Astrocyte (in vitro differentiated cells and primary cell): Measurements from ENCODE around the gene ASB18. TPM values are rescaled to one million over a fixed set of nuclear protein-coding genes. Genes with fewer than 3 reads are reported as not detected.

Experiments used
- DNase-seq: peaks from one replicate; pipeline ENCODE4 v3.0.0-alpha.2; 2010; ENCODE audit warnings: low read depth
- FAIRE-seq: peaks from 2 replicates; lab custom pipeline; 2011; peaks lifted over from hg19 to GRCh38; lab: Jason Lieb, UNC
- H2AFZ ChIP-seq: 2 replicates; pipeline ENCODE4 v1.6.0; 2012; ENCODE audit warnings: low read depth, low read length, inconsistent platforms
- H3K27ac ChIP-seq: 2 replicates; pipeline ENCODE4 v1.5.1; 2011; ENCODE audit warnings: low read depth, low read length, inconsistent platforms
- H3K27me3 ChIP-seq: 2 replicates; pipeline ENCODE4 v1.6.0; 2011; ENCODE audit warnings: low read length, inconsistent platforms; ENCODE audit not compliant: insufficient read depth
- H3K36me3 ChIP-seq: 2 replicates; pipeline ENCODE4 v1.5.1; 2011; ENCODE audit warnings: low read length, inconsistent platforms; ENCODE audit not compliant: insufficient read depth
- H3K4me1 ChIP-seq: 2 replicates; pipeline ENCODE4 v1.5.1; 2011; ENCODE audit warnings: low read length, inconsistent platforms; ENCODE audit not compliant: insufficient read depth
- H3K4me2 ChIP-seq: 2 replicates; pipeline ENCODE4 v1.6.0; 2012; ENCODE audit warnings: low read length, inconsistent platforms
- H3K4me3 ChIP-seq: 2 replicates; pipeline ENCODE4 v1.5.1; 2011; ENCODE audit warnings: low read depth, mild to moderate bottlenecking, low read length, inconsistent platforms; ENCODE audit not compliant: insufficient read depth
- H3K79me2 ChIP-seq: 2 replicates; pipeline ENCODE4 v1.6.0; 2012; ENCODE audit warnings: mild to moderate bottlenecking, low read length, inconsistent platforms; ENCODE audit not compliant: insufficient read depth
- H3K9ac ChIP-seq: 2 replicates; pipeline ENCODE4 v1.6.0; 2012; ENCODE audit warnings: mild to moderate bottlenecking, low read length, inconsistent platforms
- H3K9me3 ChIP-seq: 2 replicates; pipeline ENCODE4 v1.5.1; 2012; ENCODE audit warnings: low read depth, mild to moderate bottlenecking, low read length, inconsistent platforms; ENCODE audit not compliant: insufficient read depth
- H4K20me1 ChIP-seq: 2 replicates; pipeline ENCODE4 v1.6.0; 2012; ENCODE audit warnings: low read length, inconsistent platforms; ENCODE audit not compliant: insufficient read depth
- H3K27ac Mint-ChIP-seq: one replicate; pipeline ENCODE4 v1.8.0; 2021; ENCODE audit warnings: mild to moderate bottlenecking, mixed read lengths; ENCODE audit not compliant: unreplicated experiment
- H3K27me3 Mint-ChIP-seq: one replicate; pipeline ENCODE4 v1.8.0; 2021; ENCODE audit warnings: low read depth, mixed read lengths; ENCODE audit not compliant: unreplicated experiment
- H3K36me3 Mint-ChIP-seq: one replicate; pipeline ENCODE4 v1.8.0; 2021; ENCODE audit warnings: low read depth, mixed read lengths; ENCODE audit not compliant: unreplicated experiment
- H3K4me1 Mint-ChIP-seq: one replicate; pipeline ENCODE4 v1.8.0; 2021; ENCODE audit warnings: low read depth, mixed read lengths; ENCODE audit not compliant: unreplicated experiment
- H3K4me3 Mint-ChIP-seq: one replicate; pipeline ENCODE4 v1.8.0; 2021; ENCODE audit warnings: mild to moderate bottlenecking, moderate library complexity, mixed read lengths; ENCODE audit not compliant: unreplicated experiment
- H3K9me3 Mint-ChIP-seq: one replicate; pipeline ENCODE4 v1.8.0; 2021; ENCODE audit warnings: mild to moderate bottlenecking, mixed read lengths; ENCODE audit not compliant: unreplicated experiment
- EZH2 ChIP-seq: IDR thresholded peaks from 2 replicates; pipeline ENCODE4 v1.6.1; 2012; ENCODE audit warnings: mild to moderate bottlenecking, low read length, inconsistent platforms; ENCODE audit not compliant: insufficient read depth
- total RNA-seq: library from RNA; stranded (reverse); gene quantifications from 2 replicates; pipeline ENCODE4 v1.2.1, GENCODE V29; 2021
- TF ChIP-seq, protein P1 (sequence below): IDR thresholded peaks from 2 replicates; pipeline ENCODE4 v1.5.1; 2011; ENCODE audit warnings: low read depth, mild to moderate bottlenecking, inconsistent platforms, low read length, moderate library complexity; ENCODE audit not compliant: insufficient read depth

Gene ASB18
- total RNA-seq, 1 donor from 2014 or later = not detected

DNA sequence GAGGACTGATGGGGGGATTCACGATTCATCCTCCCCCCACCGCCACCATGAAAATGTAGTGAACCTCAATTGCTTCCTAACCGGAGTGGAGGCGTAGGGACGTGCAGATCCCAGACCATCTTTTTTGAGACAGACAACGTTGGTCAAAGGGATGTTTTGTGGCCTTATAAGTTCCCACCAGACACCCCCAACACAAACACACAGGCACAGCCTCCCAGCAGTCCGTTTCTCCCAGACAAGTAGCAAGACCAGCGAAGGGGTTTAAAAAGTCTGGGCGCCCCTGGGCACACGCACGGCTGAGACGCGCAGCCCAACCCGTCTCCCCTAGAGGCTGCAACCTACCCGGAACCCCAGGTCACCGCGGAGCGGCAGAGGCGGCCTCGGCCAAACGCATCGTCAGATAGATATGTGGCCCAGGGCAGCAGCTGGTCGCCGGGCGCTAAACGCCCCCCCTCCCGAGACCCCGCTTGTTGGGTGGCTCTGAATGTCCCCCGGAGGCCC lies 97.4 kb downstream of the ASB18 start:
- Histone ChIP-seq H3K4me3 (peak overlapping the region; percentile 65), H3K27ac (peak overlapping the region; percentile 47), H3K27me3 (peaks cover 62% of the 10 kb centered on the region), H3K9me3 (no peaks in the 10 kb centered on the region), H3K4me2 (peak overlapping the region; percentile 90), H3K4me1 (peaks cover 25% of the 10 kb centered on the region), H3K36me3 (no peaks in the 10 kb centered on the region), H4K20me1 (peaks cover 6% of the 10 kb centered on the region), H3K79me2 (peaks cover 5% of the 10 kb centered on the region), H2AFZ (peak overlapping the region; percentile 75), H3K9ac (peak overlapping the region; percentile 75)
- H3K4me3 Mint-ChIP-seq = peak overlapping the region; percentile 67
- FAIRE-seq (no peak), DNase-seq (no peak)
- H3K4me1 Mint-ChIP-seq = peaks cover 5% of the 10 kb centered on the region
- H3K9me3 Mint-ChIP-seq = peaks cover 27% of the 10 kb centered on the region
- TF ChIP-seq, protein P1, sequence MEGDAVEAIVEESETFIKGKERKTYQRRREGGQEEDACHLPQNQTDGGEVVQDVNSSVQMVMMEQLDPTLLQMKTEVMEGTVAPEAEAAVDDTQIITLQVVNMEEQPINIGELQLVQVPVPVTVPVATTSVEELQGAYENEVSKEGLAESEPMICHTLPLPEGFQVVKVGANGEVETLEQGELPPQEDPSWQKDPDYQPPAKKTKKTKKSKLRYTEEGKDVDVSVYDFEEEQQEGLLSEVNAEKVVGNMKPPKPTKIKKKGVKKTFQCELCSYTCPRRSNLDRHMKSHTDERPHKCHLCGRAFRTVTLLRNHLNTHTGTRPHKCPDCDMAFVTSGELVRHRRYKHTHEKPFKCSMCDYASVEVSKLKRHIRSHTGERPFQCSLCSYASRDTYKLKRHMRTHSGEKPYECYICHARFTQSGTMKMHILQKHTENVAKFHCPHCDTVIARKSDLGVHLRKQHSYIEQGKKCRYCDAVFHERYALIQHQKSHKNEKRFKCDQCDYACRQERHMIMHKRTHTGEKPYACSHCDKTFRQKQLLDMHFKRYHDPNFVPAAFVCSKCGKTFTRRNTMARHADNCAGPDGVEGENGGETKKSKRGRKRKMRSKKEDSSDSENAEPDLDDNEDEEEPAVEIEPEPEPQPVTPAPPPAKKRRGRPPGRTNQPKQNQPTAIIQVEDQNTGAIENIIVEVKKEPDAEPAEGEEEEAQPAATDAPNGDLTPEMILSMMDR = no peak
- TF ChIP-seq EZH2 = peak; percentile 22
- H3K27ac Mint-ChIP-seq = peak overlapping the region; percentile 83
- H3K36me3 Mint-ChIP-seq = peaks cover 3% of the 10 kb centered on the region
- peaks cover 60% of the 10 kb centered on the region for H3K27me3 Mint-ChIP-seq

DNA sequence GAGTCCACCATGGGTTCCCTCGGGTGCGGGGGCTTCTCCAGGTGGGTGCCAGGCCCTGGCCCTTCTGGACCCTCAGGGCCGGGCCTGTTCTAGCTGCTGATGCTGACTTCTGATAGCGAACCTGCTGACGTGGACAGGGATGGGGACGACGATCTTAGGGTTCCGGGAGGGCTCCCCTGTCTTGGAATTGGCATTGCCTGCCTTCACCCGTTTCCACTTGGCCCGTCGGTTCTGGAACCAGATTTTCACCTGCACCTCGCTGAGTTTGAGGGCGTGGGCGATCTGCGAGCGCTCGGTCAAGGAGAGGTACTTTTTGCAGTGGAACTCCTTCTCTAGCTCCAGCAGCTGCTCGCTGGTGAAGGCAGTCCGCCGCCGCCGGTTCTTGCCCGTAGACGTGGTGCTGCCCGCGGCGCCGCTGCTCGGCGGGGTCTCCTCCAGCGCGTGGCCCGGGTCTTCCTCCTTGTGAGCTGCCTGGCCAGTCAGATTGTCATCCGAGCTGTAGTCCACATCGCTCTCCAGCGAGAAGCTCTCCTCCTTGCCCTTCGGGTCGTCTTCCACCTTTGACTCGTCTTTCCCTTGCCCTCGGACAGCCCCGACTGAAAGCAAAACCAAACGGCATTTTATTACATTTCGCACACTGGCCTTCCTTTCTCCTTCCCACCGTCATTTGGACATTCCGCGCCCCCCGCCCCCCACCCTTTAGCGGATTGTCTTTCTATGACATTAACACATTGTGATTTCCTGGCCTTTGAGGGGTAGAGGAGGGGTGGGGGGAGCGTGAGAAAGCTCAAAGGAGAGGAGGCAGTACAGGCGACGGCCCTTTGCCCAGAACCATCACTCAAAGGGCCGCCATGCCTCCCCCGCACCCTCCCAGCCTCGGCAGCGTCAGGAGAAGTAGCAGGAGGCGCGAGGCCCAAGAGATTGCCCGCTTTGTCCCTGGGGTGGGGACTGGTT lies 98.1 kb downstream of the ASB18 start:
- no peak for DNase-seq
- FAIRE-seq = no peak
- TF ChIP-seq, protein P1 = no peak
- TF ChIP-seq EZH2 = peak; percentile 78
- H3K4me2 ChIP-seq = peak overlapping the region; percentile 90
- H3K4me3 Mint-ChIP-seq = peak overlapping the region; percentile 67
- H3K4me3 ChIP-seq = peak overlapping the region; percentile 65
- H3K27me3 ChIP-seq = peaks cover 59% of the 10 kb centered on the region
- no peaks in the 10 kb centered on the region for H3K36me3 ChIP-seq
- H3K9me3 Mint-ChIP-seq = peaks cover 24% of the 10 kb centered on the region
- peak overlapping the region; percentile 75 for H3K9ac ChIP-seq
- peaks cover 22% of the 10 kb centered on the region for H3K4me1 ChIP-seq
- H3K36me3 Mint-ChIP-seq = peaks cover 3% of the 10 kb centered on the region
- H4K20me1 ChIP-seq = peaks cover 6% of the 10 kb centered on the region
- peaks cover 5% of the 10 kb centered on the region for H3K79me2 ChIP-seq
- H3K4me1 Mint-ChIP-seq = peaks cover 5% of the 10 kb centered on the region
- peaks cover 61% of the 10 kb centered on the region for H3K27me3 Mint-ChIP-seq
- H3K9me3 ChIP-seq = no peaks in the 10 kb centered on the region
- H3K27ac Mint-ChIP-seq = peak overlapping the region; percentile 83
- H2AFZ ChIP-seq = peak overlapping the region; percentile 75
- H3K27ac ChIP-seq = peak overlapping the region; percentile 47
